ENCODE measurements around the gene PDCD2.
"Not testable (repeated sequence)": the region's sequence is repeated elsewhere in the genome, so short reads cannot be mapped to it uniquely, and the experiment has no call there.

PDCD2 gene

GRCh38 chr6:170584181-170584953 lies at the start of gene PDCD2:
TSS of gene PDCD2 (minus strand) at chr6:170584637. CDS start at chr6:170584581, 56 bp downstream.
- peak; percentile 86 for DNase-seq

- not testable (repeated sequence) for DNase-seq
Observed at GRCh38 chr6:170616020-170616554, 31.6 kb upstream of the PDCD2 start.

- not testable (repeated sequence) for DNase-seq
Observed at GRCh38 chr6:170612256-170612804, 27.9 kb upstream of the PDCD2 start.

- DNase-seq, result not testable (repeated sequence)
Observed at GRCh38 chr6:170609225-170609624, 24.8 kb upstream of the PDCD2 start.

- DNase-seq, result no peak
Observed at GRCh38 chr6:170605574-170606259, 21.3 kb upstream of the PDCD2 start.

GRCh38 chr6:170597278-170597677 lies 12.8 kb upstream of the PDCD2 start:
- DNase-seq, result no peak

- no peak for DNase-seq
Observed at GRCh38 chr6:170596426-170596825, 12.0 kb upstream of the PDCD2 start.

- no peak for DNase-seq
Observed at GRCh38 chr6:170590725-170591124, 6.3 kb upstream of the PDCD2 start.

GRCh38 chr6:170584954-170585498 lies 589 bp upstream of the PDCD2 start:
- no peak for DNase-seq

- no peak for DNase-seq
Observed at GRCh38 chr6:170583756-170584180, 669 bp downstream of the PDCD2 start.

GRCh38 chr6:170578909-170579308 lies 5.5 kb downstream of the PDCD2 start:
- DNase-seq, result no peak

- no peak for DNase-seq
Observed at GRCh38 chr6:170575250-170575649, 9.2 kb downstream of the PDCD2 start.

- DNase-seq, result peak; percentile 57
Observed at GRCh38 chr6:170572704-170573466, 11.6 kb downstream of the PDCD2 start.

- no peak for DNase-seq
Observed at GRCh38 chr6:170564936-170565530, 19.4 kb downstream of the PDCD2 start.

- DNase-seq, result no peak
Observed at GRCh38 chr6:170561555-170561954, 22.9 kb downstream of the PDCD2 start.

- no peak for DNase-seq
Observed at GRCh38 chr6:170555305-170555704, 29.1 kb downstream of the PDCD2 start.

GRCh38 chr6:170554796-170555137 lies 29.7 kb downstream of the PDCD2 start:
- DNase-seq, result no peak

- peak; percentile 95 for DNase-seq
Observed at GRCh38 chr6:170554013-170554795, 30.2 kb downstream of the PDCD2 start, which contains the start of gene TBP. TSS of gene TBP (plus strand) at chr6:170554369. CDS start at chr6:170557030, 2,661 bp downstream.

- DNase-seq, result peak; percentile 37
Observed at GRCh38 chr6:170553534-170554012, 30.9 kb downstream of the PDCD2 start.

- DNase-seq, result peak; percentile 73
Observed at GRCh38 chr6:170552765-170553533, 31.5 kb downstream of the PDCD2 start, which contains the start of gene PSMB1. TSS of gene PSMB1 (minus strand) at chr6:170553307. CDS start at chr6:170553242, 65 bp downstream.
